Memory B cell (primary cell): Measurements from ENCODE around the gene HLCS.

Source experiments
- ATAC-seq: fragments of 150-1000 bp; cut with Tn5 transposase; 2 replicates; pipeline ENCODE4 v1.10.0; 2021; ENCODE audit warnings: low read depth, mild to moderate bottlenecking, moderate library complexity
- DNase-seq, 2 donors: peaks; one replicate each; pipeline ENCODE4 v3.0.0; 2022; ENCODE audit warnings: low spot score in 2 of 2
- H3K27ac Mint-ChIP-seq: one replicate; pipeline ENCODE4 v1.8.0; 2022; ENCODE audit warnings: mild to moderate bottlenecking, moderate library complexity, mixed read lengths
- H3K27me3 Mint-ChIP-seq: one replicate; pipeline ENCODE4 v1.8.0; 2022; ENCODE audit warnings: mixed read lengths
- H3K36me3 Mint-ChIP-seq: one replicate; pipeline ENCODE4 v1.8.0; 2022; ENCODE audit warnings: mild to moderate bottlenecking, mixed read lengths
- H3K4me1 Mint-ChIP-seq: one replicate; pipeline ENCODE4 v1.8.0; 2022; ENCODE audit warnings: mixed read lengths
- H3K4me3 Mint-ChIP-seq: one replicate; pipeline ENCODE4 v1.8.0; 2022; ENCODE audit warnings: mild to moderate bottlenecking, moderate library complexity, mixed read lengths
- H3K9me3 Mint-ChIP-seq: one replicate; pipeline ENCODE4 v1.8.0; 2022; ENCODE audit warnings: mixed read lengths

The HLCS gene

DNA sequence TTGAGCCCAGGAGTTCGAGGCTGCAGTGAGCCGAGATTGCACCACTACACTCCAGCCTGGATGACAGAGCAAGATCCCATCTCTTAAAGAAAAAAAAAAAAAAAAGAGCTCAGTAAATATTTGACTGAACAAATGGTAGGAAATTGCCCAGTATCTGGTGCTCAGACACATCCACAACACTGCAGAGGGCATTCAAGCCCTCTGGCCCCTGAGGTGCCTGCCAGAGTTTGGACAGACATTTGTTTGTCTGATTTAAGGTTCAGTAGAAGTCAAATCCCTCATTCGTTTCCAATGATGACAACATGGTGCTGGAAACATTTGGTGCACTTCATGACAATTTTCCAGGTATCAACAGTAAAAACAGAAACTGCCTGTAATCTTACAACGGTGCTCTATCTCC lies 86.6 kb downstream of the HLCS start:
- no peaks in the 10 kb centered on the region for H3K27me3 Mint-ChIP-seq
- no peak for ATAC-seq
- H3K4me1 Mint-ChIP-seq = no peaks in the 10 kb centered on the region
- peaks cover 6% of the 10 kb centered on the region for H3K9me3 Mint-ChIP-seq
- H3K36me3 Mint-ChIP-seq = peaks cover 47% of the 10 kb centered on the region
- H3K4me3 Mint-ChIP-seq = no peak overlapping the region
- no peak overlapping the region for H3K27ac Mint-ChIP-seq
- DNase-seq = no peak

DNA sequence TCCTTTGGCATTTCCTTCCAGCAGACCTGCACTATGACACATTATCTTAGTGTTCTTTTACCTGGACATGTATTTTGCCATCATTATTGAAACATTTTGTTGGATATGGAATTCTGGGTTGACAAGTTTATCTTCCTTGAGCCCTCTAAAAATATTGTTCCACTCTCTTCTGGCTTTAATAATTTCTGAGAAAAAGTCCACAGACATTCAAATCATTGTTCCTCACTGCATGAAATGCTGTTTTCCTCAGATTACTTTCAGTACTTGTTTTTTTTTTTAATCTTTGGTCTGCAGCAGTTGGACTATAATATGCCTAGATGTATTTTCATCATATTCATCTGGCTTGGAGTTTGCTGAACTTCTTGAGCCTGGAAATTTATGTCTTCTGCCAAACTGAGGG lies 88.7 kb downstream of the HLCS start:
- DNase-seq = no peak
- no peak for ATAC-seq
- Mint-ChIP-seq H3K9me3 (peaks cover 3% of the 10 kb centered on the region), H3K27ac (no peak overlapping the region), H3K27me3 (no peaks in the 10 kb centered on the region), H3K36me3 (peaks cover 30% of the 10 kb centered on the region), H3K4me3 (no peak overlapping the region), H3K4me1 (no peaks in the 10 kb centered on the region)

GRCh38 chr21:36874665-36875064 lies 91.8 kb downstream of the HLCS start:
- ATAC-seq (no peak), DNase-seq (no peak)
- Mint-ChIP-seq H3K4me1 (no peaks in the 10 kb centered on the region), H3K4me3 (no peak overlapping the region), H3K27ac (no peak overlapping the region), H3K27me3 (no peaks in the 10 kb centered on the region), H3K36me3 (peaks cover 16% of the 10 kb centered on the region), H3K9me3 (no peaks in the 10 kb centered on the region)

DNA sequence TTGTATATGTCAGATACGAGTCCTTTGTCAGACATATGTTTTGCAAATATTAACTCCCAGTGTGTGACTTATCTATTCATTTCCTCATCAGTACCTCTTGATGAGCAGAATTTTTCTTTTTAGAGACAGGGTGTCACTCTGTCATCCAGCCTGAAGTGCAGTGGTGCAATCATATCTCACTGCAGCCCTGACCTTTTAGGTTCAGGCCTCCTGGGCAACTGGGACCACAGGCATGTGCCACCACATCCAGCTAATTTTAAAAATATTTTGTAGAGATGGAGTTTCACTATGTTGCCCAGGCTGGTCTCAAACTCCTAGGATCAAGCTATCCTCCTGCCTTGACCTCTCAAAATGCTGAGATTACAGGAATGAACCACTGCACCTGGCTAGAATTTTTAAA lies 93.0 kb downstream of the HLCS start:
- H3K27ac Mint-ChIP-seq = no peak overlapping the region
- no peaks in the 10 kb centered on the region for H3K4me1 Mint-ChIP-seq
- H3K4me3 Mint-ChIP-seq = no peak overlapping the region
- no peak for ATAC-seq
- peaks cover 18% of the 10 kb centered on the region for H3K36me3 Mint-ChIP-seq
- H3K9me3 Mint-ChIP-seq = no peaks in the 10 kb centered on the region
- DNase-seq = no peak
- no peaks in the 10 kb centered on the region for H3K27me3 Mint-ChIP-seq

DNA sequence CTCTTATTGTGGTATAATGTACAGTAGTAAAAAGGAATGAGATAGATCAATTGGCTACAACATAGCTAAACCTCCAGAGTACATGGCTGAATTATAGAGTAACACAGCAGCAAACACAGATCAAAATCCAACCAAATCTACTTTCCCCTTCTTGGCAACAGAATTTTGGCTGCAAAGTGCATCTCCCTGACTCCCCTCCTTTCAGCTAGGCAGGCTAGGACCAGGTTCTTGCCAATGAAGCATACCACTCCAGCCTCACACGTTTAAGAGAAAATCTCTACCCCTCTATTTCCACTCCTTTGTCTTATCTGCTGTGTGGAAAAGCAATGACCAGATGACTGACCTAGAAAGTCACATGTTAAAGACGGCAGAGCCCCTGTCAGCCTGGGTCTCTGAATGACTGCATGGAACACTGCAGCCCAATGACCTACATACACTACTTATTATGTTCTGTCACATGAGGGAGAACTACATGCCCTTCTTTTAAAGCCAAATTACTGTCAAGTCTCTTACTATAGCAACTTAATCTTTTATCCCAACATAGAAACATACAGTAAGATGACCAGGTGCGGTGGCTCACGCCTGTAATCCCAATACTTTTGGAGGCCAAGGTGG lies 99.1 kb downstream of the HLCS start:
- Mint-ChIP-seq H3K27me3 (no peaks in the 10 kb centered on the region), H3K27ac (peak overlapping the region; percentile 1), H3K36me3 (peaks cover 8% of the 10 kb centered on the region), H3K4me3 (no peak overlapping the region), H3K4me1 (peaks cover 12% of the 10 kb centered on the region), H3K9me3 (no peaks in the 10 kb centered on the region)
- ATAC-seq = no peak
- DNase-seq = no peak

- Mint-ChIP-seq H3K36me3 (peaks cover 11% of the 10 kb centered on the region), H3K4me3 (no peak overlapping the region), H3K27me3 (no peaks in the 10 kb centered on the region), H3K4me1 (peaks cover 15% of the 10 kb centered on the region), H3K27ac (no peak overlapping the region), H3K9me3 (peaks cover 2% of the 10 kb centered on the region)
- ATAC-seq = no peak
- no peak for DNase-seq
Measured at GRCh38 chr21:36866419-36866818, 100.0 kb downstream of the HLCS start.

GRCh38 chr21:36864974-36865373 lies 101.5 kb downstream of the HLCS start:
- Mint-ChIP-seq H3K4me1 (peaks cover 18% of the 10 kb centered on the region), H3K27ac (no peak overlapping the region), H3K4me3 (no peak overlapping the region), H3K27me3 (no peaks in the 10 kb centered on the region), H3K36me3 (peaks cover 11% of the 10 kb centered on the region), H3K9me3 (peaks cover 2% of the 10 kb centered on the region)
- ATAC-seq (no peak), DNase-seq (no peak)

DNA sequence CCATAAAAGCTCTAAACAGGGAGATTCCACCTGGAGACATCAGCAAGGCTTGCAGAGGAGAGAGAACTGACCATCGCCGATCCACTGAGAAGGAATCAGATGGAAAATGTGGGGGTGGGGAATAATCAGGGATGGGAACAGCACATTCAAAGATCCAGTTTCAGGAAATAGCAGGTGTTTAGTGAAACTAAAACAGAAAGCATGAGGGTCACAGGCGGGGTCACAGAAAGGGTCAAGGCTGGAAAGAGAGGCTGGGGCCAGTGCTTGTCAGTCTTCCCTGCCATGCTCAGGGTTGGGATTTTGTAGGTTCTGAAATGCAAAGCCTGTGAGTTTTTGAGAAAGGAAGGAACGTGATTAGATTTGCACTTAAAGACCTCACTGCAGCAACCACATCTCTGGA lies 103.2 kb downstream of the HLCS start:
- DNase-seq = no peak
- Mint-ChIP-seq H3K9me3 (peaks cover 2% of the 10 kb centered on the region), H3K4me3 (no peak overlapping the region), H3K27me3 (no peaks in the 10 kb centered on the region), H3K4me1 (peaks cover 22% of the 10 kb centered on the region), H3K36me3 (peaks cover 10% of the 10 kb centered on the region), H3K27ac (no peak overlapping the region)
- no peak for ATAC-seq

- no peak overlapping the region for H3K4me3 Mint-ChIP-seq
- H3K9me3 Mint-ChIP-seq = peaks cover 2% of the 10 kb centered on the region
- ATAC-seq (no peak), DNase-seq (no peak)
- peaks cover 13% of the 10 kb centered on the region for H3K4me1 Mint-ChIP-seq
- H3K36me3 Mint-ChIP-seq = peaks cover 12% of the 10 kb centered on the region
- no peaks in the 10 kb centered on the region for H3K27me3 Mint-ChIP-seq
- no peak overlapping the region for H3K27ac Mint-ChIP-seq
Measured at GRCh38 chr21:36861595-36862323, 104.7 kb downstream of the HLCS start.

DNA sequence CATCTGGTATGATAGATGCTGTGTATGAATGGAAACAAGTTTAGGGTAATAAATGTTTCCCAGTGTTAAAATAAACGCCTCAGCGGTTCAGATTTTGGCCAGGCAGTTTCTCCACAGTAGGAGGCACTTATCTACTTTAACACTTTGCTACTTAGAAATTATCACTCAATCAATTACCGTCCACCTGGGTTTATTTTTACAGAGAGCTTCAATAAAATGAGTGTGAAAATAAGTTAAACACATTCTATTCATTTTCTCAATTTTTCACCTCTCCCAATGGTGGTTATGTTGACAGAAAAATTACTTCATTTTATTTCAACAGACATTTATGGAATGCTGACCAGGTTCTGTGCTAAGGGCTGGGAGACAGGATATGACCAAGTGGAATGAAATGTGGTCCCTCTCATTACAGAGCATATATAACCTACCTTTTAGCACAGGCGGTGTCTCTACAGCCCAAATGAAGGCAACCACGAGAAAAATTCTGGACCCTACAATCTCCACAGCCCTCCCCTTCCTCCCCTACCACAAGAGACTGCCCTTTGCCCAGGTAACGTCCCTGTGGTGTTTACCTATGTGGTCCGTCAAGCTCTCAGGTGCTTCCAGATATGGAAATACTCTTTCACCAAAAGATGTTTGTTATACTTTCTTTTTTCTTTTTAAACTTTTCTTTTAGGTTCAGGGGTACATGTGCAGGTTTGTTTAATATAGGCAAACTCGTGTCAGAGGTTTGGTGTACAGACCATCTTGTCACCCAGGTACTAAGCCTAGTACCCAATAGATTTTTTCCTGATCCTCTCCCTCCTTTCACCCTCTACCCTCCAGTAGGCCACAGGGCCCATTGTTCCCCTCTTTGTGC lies 105.5 kb downstream of the HLCS start:
- H3K36me3 Mint-ChIP-seq = peaks cover 12% of the 10 kb centered on the region
- H3K27ac Mint-ChIP-seq = no peak overlapping the region
- H3K27me3 Mint-ChIP-seq = no peaks in the 10 kb centered on the region
- ATAC-seq (no peak), DNase-seq (no peak)
- H3K4me1 Mint-ChIP-seq = peaks cover 12% of the 10 kb centered on the region
- H3K4me3 Mint-ChIP-seq = no peak overlapping the region
- H3K9me3 Mint-ChIP-seq = peaks cover 2% of the 10 kb centered on the region

DNA sequence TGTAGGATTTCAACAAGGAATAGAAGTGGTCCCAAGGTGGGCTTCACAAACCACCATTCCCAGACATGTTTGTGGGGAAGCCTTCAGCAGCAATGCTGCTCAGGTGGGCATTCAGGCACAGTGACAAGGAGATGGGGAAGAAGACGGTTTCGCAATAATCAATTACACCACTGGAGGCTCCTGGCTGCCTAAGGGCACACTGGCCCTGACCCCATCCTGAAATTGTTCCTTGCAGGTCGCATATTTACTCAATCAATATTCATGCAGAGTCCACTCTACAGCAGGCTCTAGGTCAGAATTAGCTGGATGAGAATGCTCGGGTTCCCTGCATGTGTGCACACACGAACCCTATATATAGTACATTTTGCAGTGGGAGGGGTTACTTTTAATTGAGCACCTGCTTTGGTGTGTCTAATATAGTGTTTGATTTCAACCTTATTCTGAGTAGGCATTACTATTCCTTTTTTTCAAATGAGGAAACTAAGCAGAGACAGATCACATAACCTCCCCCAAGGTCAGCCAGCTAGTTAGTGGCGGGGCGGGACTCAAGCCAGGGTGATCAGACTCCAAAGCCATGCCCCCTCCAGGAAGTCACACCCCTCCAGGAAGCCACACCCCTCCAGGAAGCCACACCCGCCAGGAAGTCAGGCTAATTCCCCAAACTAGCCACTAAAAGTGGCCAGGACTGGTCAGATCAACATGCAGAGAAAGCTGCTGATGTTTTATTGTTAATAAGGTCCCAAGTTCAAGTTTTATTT lies 106.5 kb downstream of the HLCS start:
- peak; percentile 18 to 36 for DNase-seq
- H3K27ac Mint-ChIP-seq = no peak overlapping the region
- peaks cover 12% of the 10 kb centered on the region for H3K4me1 Mint-ChIP-seq
- peak overlapping the region; percentile 46 for H3K4me3 Mint-ChIP-seq
- ATAC-seq = peak; percentile 98
- peaks cover 12% of the 10 kb centered on the region for H3K36me3 Mint-ChIP-seq
- peaks cover 2% of the 10 kb centered on the region for H3K9me3 Mint-ChIP-seq
- H3K27me3 Mint-ChIP-seq = no peaks in the 10 kb centered on the region

DNA sequence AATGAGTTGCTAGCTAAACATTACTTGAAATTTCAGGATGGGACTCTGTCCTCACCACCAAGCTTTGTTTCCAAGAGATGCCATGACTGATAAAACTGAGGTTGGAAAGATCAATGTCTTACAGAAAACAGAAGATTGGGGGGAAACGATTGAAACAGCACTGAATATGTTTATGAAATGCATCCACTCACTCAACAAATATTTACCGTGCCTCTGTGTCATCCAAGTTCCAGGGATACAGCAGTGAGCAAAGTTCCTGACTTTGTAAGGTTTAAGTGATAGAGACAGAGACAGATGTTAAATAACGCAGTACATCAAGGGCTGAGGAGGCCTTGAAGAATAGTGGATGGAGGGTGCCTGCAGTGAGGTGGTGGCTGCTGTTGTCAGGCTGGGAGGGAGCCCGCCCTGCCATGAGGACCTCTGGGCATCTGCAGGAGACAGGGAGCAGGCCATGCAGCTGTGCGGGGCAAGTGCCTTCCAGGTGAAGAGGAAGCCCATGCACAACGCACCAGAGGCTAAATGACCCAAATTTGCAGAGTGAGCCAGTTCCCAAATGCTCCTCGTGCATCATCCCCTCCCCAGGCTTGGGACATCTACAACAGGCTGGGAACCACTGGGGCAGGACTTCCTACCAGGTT lies 108.0 kb downstream of the HLCS start:
- H3K9me3 Mint-ChIP-seq = peaks cover 2% of the 10 kb centered on the region
- peaks cover 12% of the 10 kb centered on the region for H3K4me1 Mint-ChIP-seq
- ATAC-seq (no peak), DNase-seq (no peak)
- peaks cover 12% of the 10 kb centered on the region for H3K36me3 Mint-ChIP-seq
- H3K4me3 Mint-ChIP-seq = no peak overlapping the region
- no peak overlapping the region for H3K27ac Mint-ChIP-seq
- no peaks in the 10 kb centered on the region for H3K27me3 Mint-ChIP-seq

DNA sequence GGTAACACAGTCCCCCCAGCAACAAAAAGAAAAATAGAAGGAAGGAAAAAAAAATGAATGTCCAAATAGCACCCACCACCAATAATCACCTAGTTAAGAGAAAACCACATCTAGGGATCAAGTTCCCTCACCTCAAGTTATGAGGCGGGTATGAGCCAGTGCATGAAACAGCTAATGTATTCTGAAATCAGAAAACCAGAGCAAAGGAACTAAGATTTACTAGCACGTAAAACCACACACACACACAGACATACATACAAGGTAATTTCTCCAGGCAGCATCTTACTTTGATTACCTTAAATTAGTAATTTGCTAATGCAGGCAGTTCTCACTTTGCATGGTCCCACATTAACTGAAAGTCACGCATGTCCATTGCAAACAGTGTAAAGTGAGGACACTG lies 109.8 kb downstream of the HLCS start:
- Mint-ChIP-seq H3K9me3 (no peaks in the 10 kb centered on the region), H3K27me3 (no peaks in the 10 kb centered on the region), H3K4me1 (peaks cover 8% of the 10 kb centered on the region), H3K4me3 (no peak overlapping the region), H3K27ac (no peak overlapping the region), H3K36me3 (peaks cover 3% of the 10 kb centered on the region)
- DNase-seq = no peak
- no peak for ATAC-seq
